ENCODE results near the gene DNM2.

Gene DNM2

DNA sequence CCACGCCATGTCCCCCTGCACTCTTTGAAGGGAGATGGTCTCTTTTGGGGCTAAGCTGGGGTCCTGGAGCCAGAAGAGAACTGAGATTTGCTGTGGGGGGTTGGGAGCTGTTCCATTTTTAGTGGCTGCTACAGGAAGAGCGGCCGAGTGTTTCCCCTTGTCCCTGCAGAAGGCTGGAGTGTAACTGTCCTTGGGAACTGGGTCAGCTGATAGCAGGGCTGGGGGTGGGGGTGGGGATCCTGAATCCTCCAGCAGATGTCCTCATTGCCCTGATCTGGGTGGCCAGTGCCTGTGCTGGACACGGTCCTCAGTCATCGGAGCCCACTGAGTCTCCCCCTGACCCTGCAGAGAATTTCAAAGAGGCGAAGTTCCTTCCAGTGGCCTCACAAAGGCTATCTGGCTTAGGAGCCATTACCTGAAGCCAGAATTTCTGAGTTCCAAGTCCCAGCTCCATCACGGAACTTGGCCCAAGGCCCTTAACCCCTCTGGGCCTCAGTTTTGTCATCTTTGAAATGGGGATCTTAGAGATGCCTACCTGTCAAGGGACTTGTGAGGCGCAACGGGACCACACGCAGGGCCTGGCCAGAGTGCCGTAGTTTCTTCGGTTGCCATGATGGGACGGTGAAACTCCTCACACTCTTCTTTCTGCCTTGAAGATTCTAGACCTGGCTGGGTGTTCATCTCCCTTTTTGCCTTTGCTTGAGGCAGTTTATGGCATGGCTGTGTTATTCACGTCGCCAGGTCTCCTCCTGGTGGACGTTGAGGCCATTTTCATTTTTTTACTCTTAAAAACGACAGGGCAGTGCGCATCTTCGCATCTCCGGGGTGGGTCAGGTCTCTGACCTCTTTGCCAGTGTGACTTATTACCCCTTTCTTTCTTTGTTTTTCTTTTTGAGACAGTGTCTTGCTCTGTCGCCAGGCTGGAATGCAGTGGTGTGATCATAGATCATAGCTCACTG, 51.9 kb downstream of the DNM2 start:
- peak in 47 of 56 donors; percentile 10 to 84 (median 59) for DNase-seq

DNA sequence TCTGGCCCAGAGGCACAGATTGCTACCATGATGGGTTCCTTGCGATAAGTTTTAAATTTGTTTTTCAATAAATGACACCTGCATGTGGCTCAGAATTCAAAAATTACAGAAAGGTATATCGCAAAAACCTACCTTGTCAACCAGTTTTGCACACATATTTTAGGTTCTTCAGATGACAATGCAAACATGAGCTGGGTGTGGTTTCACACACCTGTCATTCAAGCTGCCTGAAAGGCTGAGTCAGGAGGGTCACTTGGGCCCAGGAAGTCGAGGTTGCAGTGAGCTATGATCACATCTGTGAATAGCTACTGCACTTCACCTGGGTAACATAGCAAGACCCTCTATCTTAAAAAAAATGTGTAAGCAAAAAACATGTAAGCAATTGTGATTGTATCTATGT, 56.1 kb downstream of the DNM2 start:
- DNase-seq: no peak

DNA sequence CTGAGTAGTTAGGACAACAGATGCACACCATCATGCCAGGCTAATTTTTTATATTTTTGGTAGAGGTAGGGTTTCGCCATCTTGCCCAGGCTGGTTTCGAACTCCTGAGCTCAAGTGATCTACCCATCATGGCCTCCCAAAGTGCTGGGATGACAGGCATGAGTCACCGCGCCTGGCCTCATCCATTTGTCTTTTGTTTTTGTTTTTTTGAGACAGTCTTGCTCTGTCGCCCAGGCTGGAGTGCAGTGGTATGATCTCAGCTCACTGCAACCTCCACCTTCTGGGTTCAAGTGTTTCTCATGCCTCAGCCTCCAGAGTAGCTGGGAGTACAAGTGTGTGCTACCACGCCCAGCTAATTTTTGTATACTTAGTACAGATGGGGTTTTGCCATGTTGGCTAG, 57.0 kb downstream of the DNM2 start:
- DNase-seq: no peak

DNA sequence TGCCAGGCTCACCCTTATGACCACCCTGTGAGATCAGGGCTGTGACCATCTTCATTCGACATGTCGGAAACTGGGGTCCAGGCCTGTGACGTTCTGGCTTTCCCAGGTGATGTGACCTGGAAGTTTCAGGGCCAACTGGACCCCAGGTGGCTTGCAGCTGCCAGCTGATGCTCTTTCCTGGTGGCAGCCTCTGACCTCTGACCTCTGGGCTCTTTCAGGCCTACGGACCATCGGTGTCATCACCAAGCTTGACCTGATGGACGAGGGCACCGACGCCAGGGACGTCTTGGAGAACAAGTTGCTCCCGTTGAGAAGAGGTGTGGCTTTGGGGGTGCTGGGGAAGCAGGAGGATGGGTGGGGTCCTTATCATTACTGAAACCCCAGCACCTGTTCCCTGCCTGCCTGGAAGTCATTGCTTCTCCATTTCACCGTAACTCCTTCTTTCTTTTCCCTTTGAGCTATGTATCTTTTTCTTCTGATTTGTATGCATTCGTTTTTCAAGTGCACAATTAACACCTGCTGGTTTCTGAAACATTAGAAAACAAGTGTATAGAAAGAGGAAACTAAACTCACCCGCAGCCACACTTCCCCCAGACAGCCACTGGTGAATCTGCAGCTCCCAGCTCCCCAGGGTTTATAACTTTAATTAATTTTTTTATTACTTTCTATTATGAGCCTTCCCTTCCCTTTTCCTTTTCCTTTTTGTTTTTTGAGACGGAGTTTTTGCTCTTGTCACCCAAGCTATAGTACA, 59.2 kb downstream of the DNM2 start:
- DNase-seq: no peak

DNA sequence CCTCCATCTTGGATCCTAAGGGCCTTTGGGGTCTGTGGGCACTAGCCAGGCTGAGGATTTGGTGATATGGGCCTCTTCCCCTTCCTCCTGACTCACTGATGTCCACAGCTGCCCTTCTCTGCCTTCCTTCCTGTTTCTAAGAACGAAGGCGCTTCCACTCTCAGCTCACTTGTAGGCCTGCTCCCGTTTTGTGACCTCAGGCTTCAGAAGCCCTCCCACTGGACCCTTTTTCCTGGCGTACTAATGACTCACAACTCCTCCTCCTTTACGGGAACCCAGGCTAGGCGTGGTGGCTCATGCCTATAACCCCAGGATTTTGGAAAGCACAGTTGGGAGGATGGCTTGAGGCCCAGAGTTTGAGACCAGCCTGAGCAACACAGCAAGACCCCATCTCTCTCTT, 62.5 kb downstream of the DNM2 start:
- DNase-seq: peak in 3 of 56 donors; percentile 11 to 26 (median 12)

DNA sequence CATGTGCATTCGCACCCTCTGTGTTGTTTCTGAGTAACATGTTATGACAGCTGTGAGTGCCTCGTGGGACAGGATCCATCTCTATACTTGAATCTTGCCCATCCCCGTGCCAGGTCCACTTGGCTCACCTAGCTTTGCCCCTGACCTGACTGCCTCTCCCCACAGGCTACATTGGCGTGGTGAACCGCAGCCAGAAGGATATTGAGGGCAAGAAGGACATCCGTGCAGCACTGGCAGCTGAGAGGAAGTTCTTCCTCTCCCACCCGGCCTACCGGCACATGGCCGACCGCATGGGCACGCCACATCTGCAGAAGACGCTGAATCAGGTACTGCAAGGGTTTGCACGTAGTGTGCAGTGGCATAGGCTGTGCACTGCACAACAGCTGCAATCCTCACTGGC, 64.9 kb downstream of the DNM2 start:
- no peak for DNase-seq

DNA sequence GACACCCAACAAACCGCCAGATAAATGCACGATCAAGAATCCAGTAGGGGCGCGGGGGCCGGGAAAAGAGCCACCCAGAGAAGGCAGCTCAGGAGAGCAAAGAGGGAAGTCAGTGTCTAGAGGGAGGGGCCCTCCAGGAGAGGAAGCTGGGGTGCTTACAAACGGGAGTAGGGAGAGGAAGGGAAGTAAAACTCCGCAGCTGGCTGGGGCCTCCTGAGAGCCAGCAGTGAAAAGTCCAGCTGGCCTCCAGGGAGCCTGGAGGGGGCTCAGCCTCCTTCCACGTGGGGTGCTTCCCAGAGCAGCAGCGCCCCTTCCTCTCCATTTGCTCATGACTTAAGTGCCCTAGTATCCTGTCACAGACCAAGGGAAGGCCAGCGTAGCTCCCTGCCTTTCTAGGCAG, 66.4 kb downstream of the DNM2 start:
- peak in 12 of 56 donors; percentile 1 to 52 (median 16) for DNase-seq

DNA sequence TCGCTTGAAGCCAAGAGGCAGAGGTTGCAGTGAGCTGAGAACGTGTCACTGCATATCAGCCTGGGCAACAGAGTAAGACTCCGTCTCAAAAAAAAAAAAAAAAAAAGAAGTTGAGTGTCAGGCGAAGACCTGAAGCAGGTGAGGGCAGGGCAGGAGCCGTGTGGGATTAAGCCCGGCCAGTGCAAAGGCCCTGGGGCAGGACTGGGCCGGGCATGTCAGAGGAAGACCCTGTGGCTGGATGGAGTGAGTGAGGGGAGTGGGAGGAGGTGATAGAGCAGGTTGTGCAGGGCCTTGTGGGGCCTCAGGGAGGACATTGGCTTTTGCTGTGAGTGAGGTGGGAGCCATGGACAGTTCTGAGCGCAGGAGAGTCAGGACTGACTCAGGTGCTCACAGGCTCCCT, 70.3 kb downstream of the DNM2 start:
- DNase-seq: no peak

DNA sequence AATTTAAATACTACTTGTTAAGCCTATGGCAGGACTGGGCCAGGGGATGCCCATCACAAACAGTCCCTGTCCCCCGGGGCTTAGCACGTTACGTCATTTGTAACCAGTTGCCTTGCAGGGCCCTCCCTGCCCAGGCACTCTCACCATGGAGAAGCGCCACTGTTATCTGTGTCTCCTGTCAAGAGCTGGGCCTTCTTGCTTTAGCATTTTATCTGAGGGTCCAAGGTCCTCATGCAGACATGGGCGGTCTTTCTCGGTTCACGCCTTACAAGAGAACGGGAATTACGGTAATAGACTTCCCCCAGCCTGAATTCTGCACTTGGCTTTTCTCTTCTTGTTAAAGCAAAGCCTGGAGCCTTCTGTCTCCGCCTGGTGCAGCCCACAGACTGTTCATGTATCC, 72.0 kb downstream of the DNM2 start:
- DNase-seq: no peak

DNA sequence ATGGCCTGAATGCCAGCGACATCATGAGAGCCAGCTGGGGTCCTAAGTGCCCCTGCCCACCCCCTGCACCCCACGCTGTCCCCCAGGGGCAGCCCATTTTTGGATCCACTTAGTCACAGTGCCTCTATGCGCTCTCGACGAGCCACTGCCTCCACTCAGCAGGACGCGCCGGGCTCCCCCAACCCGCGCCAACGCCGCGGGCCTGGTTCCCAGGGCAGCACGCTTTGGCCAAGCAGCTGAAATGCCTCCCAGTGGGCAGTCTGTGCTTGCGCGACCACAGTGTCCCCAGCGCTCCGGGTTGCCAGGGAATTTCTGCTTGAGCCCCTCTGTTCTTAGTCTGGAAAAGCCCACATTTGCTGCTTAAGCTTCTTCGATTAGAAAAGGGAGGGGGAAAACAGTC, 78.8 kb downstream of the DNM2 start:
- DNase-seq: peak in 14 of 56 donors; percentile 15 to 54 (median 30)

DNA sequence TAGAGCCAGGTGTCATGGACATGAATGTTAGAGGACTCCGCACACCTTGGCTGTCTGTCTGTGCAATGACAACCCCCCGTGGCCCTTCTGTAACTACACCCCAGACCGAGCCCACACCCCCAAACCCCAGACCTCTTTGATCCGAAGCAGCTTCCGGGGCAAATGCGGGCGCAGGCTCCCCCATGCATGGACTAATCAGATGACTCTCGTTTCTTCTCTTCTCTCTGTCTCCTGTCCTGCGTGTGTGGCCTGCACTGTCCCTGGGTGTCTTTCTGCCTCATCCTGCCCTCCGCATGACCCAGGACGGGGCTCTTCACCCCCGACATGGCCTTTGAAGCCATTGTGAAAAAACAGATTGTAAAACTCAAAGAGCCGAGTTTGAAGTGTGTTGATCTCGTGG, 79.2 kb downstream of the DNM2 start:
- no peak for DNase-seq

DNA sequence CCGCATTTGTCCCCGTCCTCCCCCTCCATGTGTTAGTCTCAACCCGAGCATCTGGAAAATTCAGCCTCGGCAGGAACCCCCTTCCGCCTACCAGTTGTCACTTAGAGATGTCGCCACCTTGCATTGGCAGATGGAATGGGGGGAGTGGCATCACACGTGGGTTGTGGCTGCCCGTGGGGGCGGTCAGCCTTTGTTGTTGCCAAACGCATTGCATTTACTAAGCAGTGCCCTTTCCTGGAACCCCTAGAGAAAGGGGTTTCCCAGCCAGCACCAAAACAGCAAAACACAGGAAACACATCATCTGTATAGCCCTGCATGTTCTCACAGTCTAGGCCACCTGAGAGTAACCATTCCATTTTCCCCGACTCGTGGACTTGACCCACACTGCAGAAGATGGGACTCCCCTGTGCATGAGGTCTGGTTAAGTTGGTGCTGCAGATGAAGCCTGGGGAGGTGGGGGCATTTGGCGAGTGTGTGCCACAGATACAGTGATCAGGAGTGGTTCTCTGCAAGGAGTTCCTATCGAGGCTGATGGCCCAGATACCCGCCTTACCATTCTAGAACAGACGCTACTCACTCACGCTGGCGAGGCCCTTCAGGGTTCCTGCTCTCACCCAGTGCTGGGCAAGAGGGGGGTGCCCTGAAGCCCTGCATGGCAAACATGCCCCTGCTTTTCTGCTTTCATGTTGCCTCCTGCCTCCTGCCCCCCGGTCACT, 79.8 kb downstream of the DNM2 start:
- peak in 26 of 56 donors; percentile 10 to 63 (median 30) for DNase-seq

DNA sequence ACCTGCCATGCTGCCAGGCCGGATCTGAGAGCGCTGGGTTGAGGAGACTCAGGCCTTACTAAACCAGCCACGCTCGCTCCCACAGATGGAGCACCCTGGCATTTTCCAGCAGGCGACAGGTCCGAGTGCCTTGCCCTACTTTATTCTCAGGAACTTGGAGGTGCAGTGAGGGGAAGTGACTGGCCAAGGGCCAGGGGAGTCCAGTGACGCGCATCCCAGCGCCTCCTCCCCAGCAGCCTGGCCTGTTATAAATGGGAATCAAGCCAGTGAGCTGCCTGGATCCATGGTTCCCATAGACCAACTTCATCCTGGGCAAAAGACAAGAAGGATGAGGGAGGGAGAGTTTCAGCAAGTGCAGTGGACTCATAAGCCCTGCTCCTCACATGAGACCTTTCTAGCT, 82.6 kb downstream of the DNM2 start:
- peak in 16 of 56 donors; percentile 3 to 48 (median 16) for DNase-seq

DNA sequence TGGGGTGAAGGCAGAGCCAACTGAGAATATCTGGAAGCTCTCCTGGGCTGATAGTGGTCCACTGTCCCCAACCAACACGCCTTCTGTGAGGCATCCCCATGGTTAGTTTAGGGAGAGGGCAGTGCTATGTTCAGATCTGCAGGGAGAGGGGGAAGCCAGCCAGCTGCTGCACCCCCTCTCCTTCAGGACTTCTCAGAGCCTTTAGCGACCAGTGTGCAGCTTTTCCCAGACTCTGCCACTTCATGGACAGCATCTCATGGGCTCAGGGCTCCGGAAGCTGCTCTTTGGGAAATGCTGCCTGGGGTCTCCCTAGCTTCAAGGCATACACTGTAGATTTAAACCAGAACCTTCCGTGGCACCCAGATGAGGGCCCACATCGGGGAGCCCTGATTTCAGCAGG, 84.6 kb downstream of the DNM2 start:
- DNase-seq: no peak

DNA sequence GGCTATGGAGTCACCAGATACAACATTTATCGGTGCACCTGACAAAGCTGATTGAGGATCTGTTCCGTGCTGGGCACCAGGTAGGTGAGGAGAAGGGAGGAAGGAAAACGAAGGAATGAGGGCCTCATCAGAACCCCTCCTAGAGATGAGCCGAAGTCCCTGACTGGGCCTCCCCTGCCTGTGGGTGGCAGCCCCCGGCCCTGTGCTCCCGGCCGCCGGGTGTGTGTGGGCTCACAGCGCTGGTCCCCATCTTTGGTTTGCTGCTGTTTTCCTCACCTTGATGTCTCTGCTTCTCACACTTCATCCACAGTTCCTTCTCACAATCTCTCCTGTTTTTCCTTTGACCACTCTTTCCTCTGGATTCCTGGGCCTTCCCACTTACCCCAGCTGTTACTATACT, 85.4 kb downstream of the DNM2 start:
- DNase-seq: no peak

DNA sequence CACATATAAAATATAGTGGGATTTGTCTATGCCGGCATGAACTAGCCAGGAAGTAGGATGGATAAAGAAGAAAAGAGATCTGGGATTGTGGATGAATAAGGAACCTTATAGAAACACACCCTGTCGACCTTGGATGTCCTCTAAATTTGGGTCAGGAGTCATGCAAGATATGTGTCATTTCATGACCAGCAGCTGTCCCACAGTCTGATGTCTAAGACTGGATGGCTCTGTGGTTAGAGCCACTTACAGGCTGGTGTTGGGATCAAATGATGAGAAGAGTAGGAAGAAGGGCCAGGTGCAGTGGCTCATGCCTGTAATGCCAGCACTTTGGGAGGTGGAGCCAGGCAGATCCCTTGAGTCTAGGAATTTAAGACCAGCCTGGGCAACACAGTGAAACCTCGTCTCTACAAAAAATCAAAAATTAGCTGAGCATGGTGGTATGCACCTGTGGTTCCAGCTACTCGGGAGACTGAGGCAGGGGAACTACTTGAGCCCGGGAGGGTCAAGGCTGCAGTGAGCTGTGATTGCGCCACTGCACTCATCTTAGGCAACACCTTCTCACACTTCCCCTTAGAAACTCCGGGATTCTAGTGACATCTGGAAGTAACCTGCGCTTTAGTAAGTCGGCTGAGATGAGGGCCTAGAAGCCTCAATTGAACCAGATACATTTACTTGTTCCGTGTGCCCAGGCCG, 87.3 kb downstream of the DNM2 start:
- DNase-seq: no peak

DNA sequence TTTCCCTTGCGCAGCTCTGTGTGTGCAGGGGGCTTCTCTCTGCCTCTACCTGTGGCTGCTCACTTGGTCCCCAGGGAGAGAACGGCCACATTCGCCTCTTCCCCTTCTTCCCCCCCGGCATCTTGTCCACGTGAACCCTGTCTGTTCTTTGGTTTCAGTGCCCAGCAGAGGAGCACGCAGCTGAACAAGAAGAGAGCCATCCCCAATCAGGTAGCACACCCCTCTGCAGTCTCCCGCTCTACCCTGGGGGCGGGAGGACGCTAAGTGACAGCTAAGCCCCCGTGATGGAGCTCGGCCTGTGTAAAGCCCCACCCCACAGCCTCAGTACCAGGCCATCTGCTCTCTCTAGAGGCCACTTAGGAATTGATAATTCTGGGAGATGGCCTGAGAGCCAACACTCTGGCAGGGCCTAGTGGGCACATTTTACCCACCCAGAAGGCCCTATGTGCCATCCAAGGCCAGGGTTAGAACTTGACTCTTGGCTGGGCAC, 87.9 kb downstream of the DNM2 start:
- DNase-seq: peak in 6 of 56 donors; percentile 3 to 25 (median 18)

DNA sequence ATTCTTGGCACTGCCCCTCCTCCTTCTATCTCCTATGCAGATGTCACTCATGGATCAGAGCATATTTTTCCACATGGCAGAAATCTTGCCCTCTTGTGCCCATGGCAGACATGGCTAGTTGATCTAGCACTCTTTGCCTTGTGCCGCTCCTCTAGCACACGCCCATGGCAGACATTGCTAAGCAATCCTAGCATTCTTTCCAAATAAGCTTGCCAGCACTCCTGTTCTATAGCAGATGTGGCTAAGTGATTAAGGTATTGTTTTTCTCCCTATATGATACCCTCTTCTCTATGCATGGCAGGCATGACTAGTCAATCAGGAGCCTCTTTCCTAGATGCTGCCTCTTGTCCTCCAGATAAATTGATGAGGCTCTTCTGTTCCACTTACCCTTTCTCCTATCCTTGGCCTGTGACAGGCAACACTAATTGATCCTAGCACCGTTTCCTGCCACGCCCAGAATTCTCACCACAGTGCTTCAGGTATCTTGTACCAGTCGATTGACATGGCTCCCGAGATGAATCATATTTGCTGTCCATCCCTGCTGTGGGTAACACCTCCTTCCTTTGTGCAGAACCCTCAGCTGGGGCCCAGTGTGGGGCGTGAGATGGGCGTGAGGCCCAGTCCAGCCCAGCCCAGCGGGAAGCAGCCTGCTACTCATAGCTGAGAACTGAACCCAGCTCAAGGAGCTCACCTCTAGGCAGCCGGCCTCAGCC, 91.2 kb downstream of the DNM2 start:
- no peak for DNase-seq

DNA sequence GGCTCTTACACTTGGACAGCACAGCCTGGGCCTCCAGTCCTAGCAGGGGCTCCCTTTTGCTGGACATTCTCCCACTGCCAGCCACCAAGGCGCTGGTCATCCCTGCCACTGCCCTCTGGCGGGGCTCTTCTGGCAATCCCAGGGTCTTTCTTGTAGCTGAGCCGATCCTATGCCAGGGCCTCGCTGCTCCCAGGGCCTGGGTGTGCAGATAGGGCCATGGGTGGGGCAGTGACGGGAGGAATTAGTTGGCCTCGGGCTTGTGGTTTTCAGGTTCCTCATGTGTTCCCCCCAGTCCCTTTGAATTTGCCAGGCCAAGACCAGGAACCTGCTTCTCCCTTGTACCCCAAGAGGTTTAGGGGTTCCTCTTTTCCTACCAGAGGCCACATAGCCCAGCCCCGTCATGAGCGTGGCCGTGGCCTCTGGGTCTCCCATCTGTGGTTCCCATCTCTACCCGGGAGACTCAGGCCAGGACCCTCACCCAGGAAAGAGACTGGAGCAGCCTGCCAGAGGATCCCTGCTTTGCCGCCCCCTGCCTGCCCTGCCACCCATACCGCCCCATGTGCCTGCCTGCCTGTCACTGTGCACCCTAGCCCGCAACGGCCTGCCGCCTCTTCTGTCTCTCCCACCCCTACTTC, 91.9 kb downstream of the DNM2 start:
- DNase-seq: no peak
